HCT116 (cell line): ENCODE measurements around the gene MEOX1. TPM values are rescaled to one million over a fixed set of nuclear protein-coding genes. Genes with fewer than 3 reads are reported as not detected.

Source experiments
- ATAC-seq: fragments of 200-7000 bp; cut with Tn5 transposase; 2 replicates; pipeline ENCODE4 v1.9.1; 2020; ENCODE audit warnings: mild to moderate bottlenecking, moderate library complexity
- BruUV-seq: library from RNA; stranded (reverse); fragments of 400-500 nt; replicated peaks from 2 replicates; lab custom pipeline; 2021; lab: Mats Ljungman, UMichigan
- CTCF ChIA-PET: fragments of 300-600 bp; sonication (Branson Sonifier 250); formaldehyde crosslinking; loops from one replicate; lab custom pipeline; 2021; ENCODE audit warnings: antibody characterized with exemption; lab: Charles Lee
- POLR2A ChIA-PET: fragments of 300-600, 350-600 bp; sonication (Branson Sonifier 250); formaldehyde crosslinking; loops from one replicate; lab custom pipeline; 2021; ENCODE audit warnings: antibody characterized with exemption; lab: Charles Lee
- RAD21 ChIA-PET, 2 experiments: fragments of 300-600 bp; sonication (Branson Sonifier 250); formaldehyde crosslinking; loops; one replicate each; lab custom pipeline; 2023; ENCODE audit warnings: low total read pairs in 2 of 2; ENCODE audit not compliant: uncharacterized antibody in 2 of 2, unreplicated experiment in 2 of 2, low non-redundant PET in 1 of 2; lab: Charles Lee
- DNase-seq: peaks from one replicate; pipeline ENCODE4 v3.0.0-alpha.2; 2010; ENCODE audit warnings: low read depth, low spot score
- H2AFZ ChIP-seq: fragments of 200-600 bp; shearing (Covaris generic), sonication (generic); 2 replicates; pipeline ENCODE4 v1.6.1; 2017; ENCODE audit warnings: low read depth, mixed run types, mixed read lengths, antibody characterized with exemption, low read length; ENCODE audit not compliant: poor library complexity, severe bottlenecking
- H3K27ac ChIP-seq: 2 replicates; pipeline ENCODE4 v1.5.1; 2012; ENCODE audit warnings: low read depth, low read length
- H3K27me3 ChIP-seq: fragments of 200-600 bp; sonication (generic); 2 replicates; pipeline ENCODE4 v1.6.1; 2016; ENCODE audit warnings: mixed run types, low read length, mixed read lengths; ENCODE audit not compliant: insufficient read depth
- H3K36me3 ChIP-seq, 2 experiments: fragments of 200-500 bp in 1 of 2; fragments of 200-600 bp in 1 of 2; sonication (Bioruptor generic) in 1 of 2; sonication (generic) in 1 of 2; 2 replicates each; pipeline versions ENCODE4 v1.5.1 to v1.6.1; 2014 to 2016; ENCODE audit warnings: low read length in 2 of 2, inconsistent platforms in 1 of 2, mixed read lengths in 1 of 2, mixed run types in 1 of 2; ENCODE audit not compliant: insufficient read depth in 2 of 2, control insufficient read depth in 1 of 2
- H3K4me1 ChIP-seq, 2 experiments: fragments of 200-600 bp in 1 of 2; sonication (generic) in 1 of 2; 2 replicates each; pipeline versions ENCODE4 v1.5.1 to v1.6.1; 2012 to 2017; ENCODE audit warnings: low read length in 2 of 2, inconsistent platforms in 1 of 2, mild to moderate bottlenecking in 1 of 2, mixed read lengths in 1 of 2, mixed run types in 1 of 2, moderate library complexity in 1 of 2; ENCODE audit not compliant: insufficient read depth in 2 of 2, control insufficient read depth in 1 of 2
- H3K4me2 ChIP-seq: fragments of 200-600 bp; sonication (generic); 2 replicates; pipeline ENCODE4 v1.6.1; 2017; ENCODE audit warnings: mixed run types, low read length, mixed read lengths
- H3K4me3 ChIP-seq, 2 experiments: fragments of 200-600 bp in 1 of 2; sonication (generic) in 1 of 2; replicated peaks in 1 of 2; 2 replicates each; pipeline ENCODE4 v1.5.1; 2011 to 2016; ENCODE audit warnings: low read length in 2 of 2, control low read depth in 1 of 2, low read depth in 1 of 2, mild to moderate bottlenecking in 1 of 2, mixed read lengths in 1 of 2, mixed run types in 1 of 2
- H3K79me2 ChIP-seq: fragments of 200-600 bp; sonication (generic); 2 replicates; pipeline ENCODE4 v1.6.1; 2017; ENCODE audit warnings: mild to moderate bottlenecking, mixed run types, low read length, moderate library complexity, mixed read lengths; ENCODE audit not compliant: insufficient read depth
- H3K9ac ChIP-seq: fragments of 200-600 bp; sonication (generic); 2 replicates; pipeline ENCODE4 v1.6.1; 2016; ENCODE audit warnings: low read length, mixed read lengths
- H3K9me2 ChIP-seq: fragments of 200-600 bp; sonication (generic), shearing (Covaris generic); 2 replicates; pipeline ENCODE4 v1.6.1; 2017; ENCODE audit warnings: mixed run types, mild to moderate bottlenecking, moderate library complexity; ENCODE audit not compliant: insufficient read depth
- H3K9me3 ChIP-seq, 2 experiments: fragments of 200-500 bp in 1 of 2; fragments of 200-600 bp in 1 of 2; sonication (Bioruptor generic) in 1 of 2; sonication (generic) in 1 of 2; 2 replicates each; pipeline ENCODE4 v1.6.1; 2014 to 2017; ENCODE audit warnings: low read length in 2 of 2, mixed read lengths in 2 of 2, inconsistent platforms in 1 of 2, low read depth in 1 of 2, mild to moderate bottlenecking in 1 of 2, mixed run types in 1 of 2, moderate library complexity in 1 of 2; ENCODE audit not compliant: control insufficient read depth in 1 of 2, insufficient read depth in 1 of 2
- H4K20me1 ChIP-seq: fragments of 200-600 bp; sonication (generic), shearing (Covaris generic); 2 replicates; pipeline ENCODE4 v1.6.1; 2017; ENCODE audit warnings: mixed run types, mild to moderate bottlenecking, moderate library complexity; ENCODE audit not compliant: insufficient read depth
- EGR1 ChIP-seq: IDR thresholded peaks from 2 replicates; pipeline ENCODE4 v1.6.1; 2012; ENCODE audit warnings: low read depth
- EZH2 ChIP-seq: fragments of 200-600 bp; sonication (generic); IDR thresholded peaks from 2 replicates; pipeline ENCODE4 v1.6.1; 2017; ENCODE audit warnings: antibody characterized with exemption, mixed run types
- EZH2phosphoT487 ChIP-seq: fragments of 200-600 bp; IDR thresholded peaks from 2 replicates; pipeline ENCODE4 v1.6.1; 2018; ENCODE audit warnings: antibody characterized with exemption, borderline replicate concordance
- POLR2A ChIP-seq: IDR thresholded peaks from 2 replicates; pipeline ENCODE4 v1.7.0; 2011; ENCODE audit warnings: borderline replicate concordance; ENCODE audit not compliant: insufficient read depth, insufficient read length; ENCODE audit errors: extremely low read depth
- POLR2AphosphoS5 ChIP-seq: IDR thresholded peaks from 2 replicates; pipeline ENCODE4 v1.6.1; 2011; ENCODE audit warnings: mild to moderate bottlenecking, low read depth, low read length, moderate library complexity
- RAD21 ChIP-seq: IDR thresholded peaks from 2 replicates; pipeline ENCODE4 v1.6.1; 2012; ENCODE audit warnings: low read depth, mild to moderate bottlenecking
- SRF ChIP-seq: IDR thresholded peaks from 2 replicates; pipeline ENCODE4 v1.6.1; 2012; ENCODE audit warnings: low read depth
- YY1 ChIP-seq: IDR thresholded peaks from 2 replicates; pipeline ENCODE4 v1.6.1; 2011; ENCODE audit warnings: low read length, low read depth, moderate library complexity, mild to moderate bottlenecking; ENCODE audit not compliant: insufficient replicate concordance; ENCODE audit errors: extremely low read depth
- ZFX ChIP-seq: fragments of 450-650 bp; IDR thresholded peaks from 2 replicates; pipeline ENCODE4 v1.6.1; 2017
- intact Hi-C: fragments of 100-400 bp; cut with micrococcal nuclease; formaldehyde crosslinking; loops from 2 replicates; pipeline ENCODE4 v1.10.0; 2022
- total RNA-seq: library from RNA; stranded (reverse); gene quantifications from one replicate; pipeline ENCODE4 v1.2.1, GENCODE V29; 2021; ENCODE audit not compliant: unreplicated experiment
- TF ChIP-seq, protein P1 (sequence below): IDR thresholded peaks from 2 replicates; pipeline ENCODE4 v1.6.1; 2012; ENCODE audit warnings: low read depth
- TF ChIP-seq, protein P2 (sequence below), 3 experiments: fragments of 200-600 bp in 1 of 3; sonication (generic) in 1 of 3; IDR thresholded peaks in 2 of 3; conservative IDR thresholded peaks in 1 of 3; 2 replicates each; pipeline ENCODE4 v1.5.1; 2012 to 2017; ENCODE audit warnings: low read depth in 2 of 3, low read length in 2 of 3, antibody characterized with exemption in 1 of 3, borderline replicate concordance in 1 of 3, control low read depth in 1 of 3, mild to moderate bottlenecking in 1 of 3, mixed read lengths in 1 of 3, mixed run types in 1 of 3, moderate library complexity in 1 of 3; ENCODE audit not compliant: insufficient read depth in 1 of 3
- TF ChIP-seq, protein P3 (sequence below): IDR thresholded peaks from 2 replicates; pipeline ENCODE4 v1.6.1; 2012

MEOX1 gene
- total RNA-seq, 1 experiment from 2014 or later: not detected

DNA sequence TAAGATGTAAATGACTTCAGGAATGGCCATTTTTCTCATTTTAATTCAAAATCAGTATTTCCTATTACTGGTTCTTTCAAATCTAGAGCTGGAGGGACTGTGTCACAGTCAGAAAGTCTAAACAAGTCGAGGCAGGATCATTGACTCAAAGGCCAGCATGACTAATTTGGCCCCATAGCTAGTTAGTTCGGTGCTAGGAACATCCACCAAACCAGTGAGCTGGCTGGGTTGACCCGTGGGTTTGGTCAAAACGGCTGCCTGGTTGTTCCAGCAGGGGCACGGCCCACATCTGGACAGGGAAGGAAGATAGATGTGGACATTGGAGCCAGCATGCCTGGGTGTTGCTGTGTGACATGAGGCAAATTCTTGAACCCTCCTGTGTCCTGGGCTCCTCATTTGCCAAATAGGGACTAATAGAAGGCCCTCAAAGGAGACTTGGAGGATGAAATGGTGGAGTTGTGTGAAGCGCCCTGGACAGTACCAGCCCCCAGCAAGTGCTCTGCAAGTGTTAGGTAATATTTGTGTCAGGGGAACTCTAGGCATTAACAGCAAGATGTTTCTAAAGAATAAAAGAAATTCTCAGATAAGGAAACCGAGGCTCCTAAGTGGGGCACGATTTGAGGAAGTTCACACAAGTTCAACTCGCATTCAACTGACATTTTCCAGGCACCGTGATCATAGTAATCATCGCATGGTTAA is 46.2 kb downstream of the MEOX1 start:
- 0 out of 4 replicates have a peak, but pooled peaks cover 0 to 2% of the 10 kb centered on the region in 2 experiments for H3K4me1 ChIP-seq
- H3K79me2 ChIP-seq: no peaks in the 10 kb centered on the region
- RAD21 ChIA-PET: no interaction called here
- DNase-seq (no peak), ATAC-seq (no peak; the same call in 1 of the 2 replicates)
- H3K36me3 ChIP-seq: no peaks in the 10 kb centered on the region
- POLR2A ChIA-PET: no interaction called here
- intact Hi-C loops: no loop called here
- H4K20me1 ChIP-seq: no peaks in the 10 kb centered on the region
- no peak overlapping the region for H3K4me2 ChIP-seq
- peaks cover 0 to 5% of the 10 kb centered on the region in 2 experiments; a peak in 1 of 4 replicates for H3K9me3 ChIP-seq
- H3K27ac ChIP-seq: no peak overlapping the region
- H2AFZ ChIP-seq: no peak overlapping the region
- H3K4me3 ChIP-seq: no peak overlapping the region
- H3K9me2 ChIP-seq: no peaks in the 10 kb centered on the region
- peaks cover 3% of the 10 kb centered on the region; the same call in 1 of the 2 replicates for H3K27me3 ChIP-seq
- TF ChIP-seq RAD21 (no peak), YY1 (no peak)
- H3K9ac ChIP-seq: no peak overlapping the region
- BruUV-seq: no TSS peak
- CTCF ChIA-PET: no interaction called here

DNA sequence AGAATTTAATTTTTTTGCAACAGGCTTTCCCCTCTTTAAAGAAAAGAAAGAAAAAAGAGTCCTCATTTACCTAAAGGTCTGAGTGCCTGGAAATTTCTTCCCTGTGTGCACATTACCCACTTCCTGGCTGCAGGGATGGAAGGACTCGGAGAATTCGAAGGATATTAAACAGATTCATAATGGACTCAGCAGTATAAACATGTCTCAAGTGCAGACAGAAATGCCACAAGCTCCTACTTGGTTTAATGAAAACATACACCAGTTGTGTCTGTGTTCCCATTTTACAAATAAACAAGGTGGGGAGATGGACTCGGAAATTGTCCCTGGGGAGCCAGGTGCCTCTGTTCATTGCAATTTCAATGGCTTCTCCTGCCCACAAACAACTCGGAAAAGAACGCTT is 47.2 kb downstream of the MEOX1 start:
- ATAC-seq (no peak), DNase-seq (no peak)
- Histone ChIP-seq H3K36me3 (no peaks in the 10 kb centered on the region), H3K4me1 (no peaks in the 10 kb centered on the region), H3K4me2 (no peak overlapping the region), H3K9ac (no peak overlapping the region), H4K20me1 (no peaks in the 10 kb centered on the region), H3K27me3 (peaks cover 3% of the 10 kb centered on the region; the same call in 1 of the 2 replicates), H3K27ac (no peak overlapping the region), H3K79me2 (no peaks in the 10 kb centered on the region), H3K9me2 (no peaks in the 10 kb centered on the region), H3K9me3 (peaks cover 0 to 5% of the 10 kb centered on the region in 2 experiments; a peak in 1 of 4 replicates), H3K4me3 (no peak overlapping the region), H2AFZ (no peak overlapping the region)
- intact Hi-C loops: no loop called here
- ChIA-PET CTCF (no interaction called here), RAD21 (no interaction called here), POLR2A (no interaction called here)
- no TSS peak for BruUV-seq
- TF ChIP-seq, protein P1, sequence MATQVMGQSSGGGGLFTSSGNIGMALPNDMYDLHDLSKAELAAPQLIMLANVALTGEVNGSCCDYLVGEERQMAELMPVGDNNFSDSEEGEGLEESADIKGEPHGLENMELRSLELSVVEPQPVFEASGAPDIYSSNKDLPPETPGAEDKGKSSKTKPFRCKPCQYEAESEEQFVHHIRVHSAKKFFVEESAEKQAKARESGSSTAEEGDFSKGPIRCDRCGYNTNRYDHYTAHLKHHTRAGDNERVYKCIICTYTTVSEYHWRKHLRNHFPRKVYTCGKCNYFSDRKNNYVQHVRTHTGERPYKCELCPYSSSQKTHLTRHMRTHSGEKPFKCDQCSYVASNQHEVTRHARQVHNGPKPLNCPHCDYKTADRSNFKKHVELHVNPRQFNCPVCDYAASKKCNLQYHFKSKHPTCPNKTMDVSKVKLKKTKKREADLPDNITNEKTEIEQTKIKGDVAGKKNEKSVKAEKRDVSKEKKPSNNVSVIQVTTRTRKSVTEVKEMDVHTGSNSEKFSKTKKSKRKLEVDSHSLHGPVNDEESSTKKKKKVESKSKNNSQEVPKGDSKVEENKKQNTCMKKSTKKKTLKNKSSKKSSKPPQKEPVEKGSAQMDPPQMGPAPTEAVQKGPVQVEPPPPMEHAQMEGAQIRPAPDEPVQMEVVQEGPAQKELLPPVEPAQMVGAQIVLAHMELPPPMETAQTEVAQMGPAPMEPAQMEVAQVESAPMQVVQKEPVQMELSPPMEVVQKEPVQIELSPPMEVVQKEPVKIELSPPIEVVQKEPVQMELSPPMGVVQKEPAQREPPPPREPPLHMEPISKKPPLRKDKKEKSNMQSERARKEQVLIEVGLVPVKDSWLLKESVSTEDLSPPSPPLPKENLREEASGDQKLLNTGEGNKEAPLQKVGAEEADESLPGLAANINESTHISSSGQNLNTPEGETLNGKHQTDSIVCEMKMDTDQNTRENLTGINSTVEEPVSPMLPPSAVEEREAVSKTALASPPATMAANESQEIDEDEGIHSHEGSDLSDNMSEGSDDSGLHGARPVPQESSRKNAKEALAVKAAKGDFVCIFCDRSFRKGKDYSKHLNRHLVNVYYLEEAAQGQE: no peak
- no peak for TF ChIP-seq ZFX
- TF ChIP-seq, protein P2, sequence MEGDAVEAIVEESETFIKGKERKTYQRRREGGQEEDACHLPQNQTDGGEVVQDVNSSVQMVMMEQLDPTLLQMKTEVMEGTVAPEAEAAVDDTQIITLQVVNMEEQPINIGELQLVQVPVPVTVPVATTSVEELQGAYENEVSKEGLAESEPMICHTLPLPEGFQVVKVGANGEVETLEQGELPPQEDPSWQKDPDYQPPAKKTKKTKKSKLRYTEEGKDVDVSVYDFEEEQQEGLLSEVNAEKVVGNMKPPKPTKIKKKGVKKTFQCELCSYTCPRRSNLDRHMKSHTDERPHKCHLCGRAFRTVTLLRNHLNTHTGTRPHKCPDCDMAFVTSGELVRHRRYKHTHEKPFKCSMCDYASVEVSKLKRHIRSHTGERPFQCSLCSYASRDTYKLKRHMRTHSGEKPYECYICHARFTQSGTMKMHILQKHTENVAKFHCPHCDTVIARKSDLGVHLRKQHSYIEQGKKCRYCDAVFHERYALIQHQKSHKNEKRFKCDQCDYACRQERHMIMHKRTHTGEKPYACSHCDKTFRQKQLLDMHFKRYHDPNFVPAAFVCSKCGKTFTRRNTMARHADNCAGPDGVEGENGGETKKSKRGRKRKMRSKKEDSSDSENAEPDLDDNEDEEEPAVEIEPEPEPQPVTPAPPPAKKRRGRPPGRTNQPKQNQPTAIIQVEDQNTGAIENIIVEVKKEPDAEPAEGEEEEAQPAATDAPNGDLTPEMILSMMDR (IDR thresholded peaks at IDR 0.05 in 2 of 3, conservative IDR thresholded peaks at IDR 0.05 in 1 of 3; ENCODE audit: borderline replicate concordance in 1 of 3, insufficient read depth in 1 of 3, low read depth in 2 of 3, low read length in 2 of 3): no peak
- no peak for TF ChIP-seq POLR2A
- TF ChIP-seq SRF: no peak
- TF ChIP-seq, protein P3, sequence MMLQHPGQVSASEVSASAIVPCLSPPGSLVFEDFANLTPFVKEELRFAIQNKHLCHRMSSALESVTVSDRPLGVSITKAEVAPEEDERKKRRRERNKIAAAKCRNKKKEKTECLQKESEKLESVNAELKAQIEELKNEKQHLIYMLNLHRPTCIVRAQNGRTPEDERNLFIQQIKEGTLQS: no peak
- TF ChIP-seq EZH2: no peak
- no peak for TF ChIP-seq EZH2phosphoT487
- TF ChIP-seq EGR1: no peak
- no peak for TF ChIP-seq POLR2AphosphoS5
